ENCODE data around the gene COL6A3. TPM values are rescaled to one million over a fixed set of nuclear protein-coding genes. Genes with fewer than 3 reads are reported as not detected.
A peak's percentile ranks its signal among the peaks of the same experiment; 100 is the strongest.

Gene COL6A3
- total RNA-seq, 2 experiments from 2014 or later: 0.53 to 1.5 TPM

GRCh38 chr2:237336131-237336530, 77.8 kb downstream of the COL6A3 start:
- H3K27me3 Mint-ChIP-seq: no peaks in the 10 kb centered on the region
- no peak for DNase-seq
- no peaks in the 10 kb centered on the region for H3K36me3 Mint-ChIP-seq
- no peak for ATAC-seq
- H3K9me3 Mint-ChIP-seq (ENCODE audit: low read depth): no peaks in the 10 kb centered on the region
- no peaks in the 10 kb centered on the region for H3K4me1 Mint-ChIP-seq
- H3K4me3 Mint-ChIP-seq: no peak overlapping the region
- CTCF ChIA-PET: interaction anchor here (0.6 kb wide), 1 partner anchor 41 kb away, joined by 3 read pairs; no protein-coding TSS in a partner anchor
- no peak overlapping the region for H3K27ac Mint-ChIP-seq

- ATAC-seq (no peak), DNase-seq (no peak)
- no peaks in the 10 kb centered on the region for H3K27me3 Mint-ChIP-seq
- no peak overlapping the region for H3K27ac Mint-ChIP-seq
- no peaks in the 10 kb centered on the region for H3K36me3 Mint-ChIP-seq
- H3K9me3 Mint-ChIP-seq (ENCODE audit: low read depth): no peaks in the 10 kb centered on the region
- CTCF ChIA-PET: no interaction called here
- H3K4me3 Mint-ChIP-seq: no peak overlapping the region
- H3K4me1 Mint-ChIP-seq: no peaks in the 10 kb centered on the region
Observed at GRCh38 chr2:237333748-237334147, 80.2 kb downstream of the COL6A3 start.

- no peaks in the 10 kb centered on the region for H3K36me3 Mint-ChIP-seq
- H3K27me3 Mint-ChIP-seq: no peaks in the 10 kb centered on the region
- no peak overlapping the region for H3K27ac Mint-ChIP-seq
- DNase-seq (no peak), ATAC-seq (no peak)
- CTCF ChIA-PET: no interaction called here
- no peaks in the 10 kb centered on the region for H3K4me1 Mint-ChIP-seq
- H3K9me3 Mint-ChIP-seq (ENCODE audit: low read depth): no peaks in the 10 kb centered on the region
- no peak overlapping the region for H3K4me3 Mint-ChIP-seq
Observed at GRCh38 chr2:237330541-237330940, 83.4 kb downstream of the COL6A3 start.

- no peak for DNase-seq
- CTCF ChIA-PET: no interaction called here
- no peaks in the 10 kb centered on the region for H3K27me3 Mint-ChIP-seq
- no peaks in the 10 kb centered on the region for H3K4me1 Mint-ChIP-seq
- ATAC-seq: no peak
- no peaks in the 10 kb centered on the region for H3K36me3 Mint-ChIP-seq
- H3K4me3 Mint-ChIP-seq: no peak overlapping the region
- H3K9me3 Mint-ChIP-seq (ENCODE audit: low read depth): no peaks in the 10 kb centered on the region
- no peak overlapping the region for H3K27ac Mint-ChIP-seq
Observed at GRCh38 chr2:237327175-237327950, 86.6 kb downstream of the COL6A3 start.

- H3K4me3 Mint-ChIP-seq: no peak overlapping the region
- CTCF ChIA-PET: no interaction called here
- no peak for ATAC-seq
- no peaks in the 10 kb centered on the region for H3K4me1 Mint-ChIP-seq
- no peak overlapping the region for H3K27ac Mint-ChIP-seq
- H3K36me3 Mint-ChIP-seq: no peaks in the 10 kb centered on the region
- no peak for DNase-seq
- no peaks in the 10 kb centered on the region for H3K27me3 Mint-ChIP-seq
- H3K9me3 Mint-ChIP-seq (ENCODE audit: low read depth): no peaks in the 10 kb centered on the region
Observed at GRCh38 chr2:237326266-237327171, 87.4 kb downstream of the COL6A3 start.

- CTCF ChIA-PET: no interaction called here
- no peaks in the 10 kb centered on the region for H3K4me1 Mint-ChIP-seq
- no peaks in the 10 kb centered on the region for H3K36me3 Mint-ChIP-seq
- no peak overlapping the region for H3K4me3 Mint-ChIP-seq
- DNase-seq: no peak
- no peak for ATAC-seq
- H3K9me3 Mint-ChIP-seq (ENCODE audit: low read depth): no peaks in the 10 kb centered on the region
- H3K27ac Mint-ChIP-seq: no peak overlapping the region
- no peaks in the 10 kb centered on the region for H3K27me3 Mint-ChIP-seq
Observed at GRCh38 chr2:237324837-237325236, 89.1 kb downstream of the COL6A3 start.

- H3K36me3 Mint-ChIP-seq: no peaks in the 10 kb centered on the region
- H3K27ac Mint-ChIP-seq: no peak overlapping the region
- H3K4me3 Mint-ChIP-seq: no peak overlapping the region
- H3K27me3 Mint-ChIP-seq: no peaks in the 10 kb centered on the region
- H3K4me1 Mint-ChIP-seq: no peaks in the 10 kb centered on the region
- no peaks in the 10 kb centered on the region for H3K9me3 Mint-ChIP-seq (ENCODE audit: low read depth)
- ATAC-seq: no peak
- CTCF ChIA-PET: no interaction called here
- DNase-seq: no peak
Observed at GRCh38 chr2:237324405-237324831, 89.5 kb downstream of the COL6A3 start.

GRCh38 chr2:237323656-237324055, 90.3 kb downstream of the COL6A3 start:
- H3K27ac Mint-ChIP-seq: no peak overlapping the region
- no peaks in the 10 kb centered on the region for H3K4me1 Mint-ChIP-seq
- CTCF ChIA-PET: no interaction called here
- H3K4me3 Mint-ChIP-seq: no peak overlapping the region
- H3K9me3 Mint-ChIP-seq (ENCODE audit: low read depth): no peaks in the 10 kb centered on the region
- no peak for DNase-seq
- ATAC-seq: no peak
- no peaks in the 10 kb centered on the region for H3K27me3 Mint-ChIP-seq
- H3K36me3 Mint-ChIP-seq: no peaks in the 10 kb centered on the region

GRCh38 chr2:237322564-237322963, 91.4 kb downstream of the COL6A3 start:
- no peak overlapping the region for H3K4me3 Mint-ChIP-seq
- no peak overlapping the region for H3K27ac Mint-ChIP-seq
- ATAC-seq (peak; percentile 30), DNase-seq (no peak)
- H3K36me3 Mint-ChIP-seq: no peaks in the 10 kb centered on the region
- H3K27me3 Mint-ChIP-seq: peaks cover 2% of the 10 kb centered on the region
- H3K4me1 Mint-ChIP-seq: no peaks in the 10 kb centered on the region
- H3K9me3 Mint-ChIP-seq (ENCODE audit: low read depth): no peaks in the 10 kb centered on the region
- CTCF ChIA-PET: no interaction called here

GRCh38 chr2:237321746-237322145, 92.2 kb downstream of the COL6A3 start:
- H3K27me3 Mint-ChIP-seq: peaks cover 10% of the 10 kb centered on the region
- H3K4me1 Mint-ChIP-seq: no peaks in the 10 kb centered on the region
- no peaks in the 10 kb centered on the region for H3K36me3 Mint-ChIP-seq
- no peak overlapping the region for H3K27ac Mint-ChIP-seq
- CTCF ChIA-PET: no interaction called here
- ATAC-seq: no peak
- H3K4me3 Mint-ChIP-seq: no peak overlapping the region
- no peak for DNase-seq
- H3K9me3 Mint-ChIP-seq (ENCODE audit: low read depth): no peaks in the 10 kb centered on the region

- DNase-seq (no peak), ATAC-seq (no peak)
- H3K27me3 Mint-ChIP-seq: peaks cover 10% of the 10 kb centered on the region
- H3K27ac Mint-ChIP-seq: no peak overlapping the region
- H3K4me1 Mint-ChIP-seq: no peaks in the 10 kb centered on the region
- no peak overlapping the region for H3K4me3 Mint-ChIP-seq
- CTCF ChIA-PET: no interaction called here
- H3K9me3 Mint-ChIP-seq (ENCODE audit: low read depth): no peaks in the 10 kb centered on the region
- no peaks in the 10 kb centered on the region for H3K36me3 Mint-ChIP-seq
Observed at GRCh38 chr2:237320801-237321560, 93.0 kb downstream of the COL6A3 start.

- CTCF ChIA-PET: interaction anchor here (0.6 kb wide), 1 partner anchor 9 kb away, joined by 4 read pairs; no protein-coding TSS in a partner anchor
- DNase-seq (no peak), ATAC-seq (no peak)
- no peak overlapping the region for H3K27ac Mint-ChIP-seq
- H3K4me3 Mint-ChIP-seq: no peak overlapping the region
- peaks cover 10% of the 10 kb centered on the region for H3K27me3 Mint-ChIP-seq
- H3K9me3 Mint-ChIP-seq (ENCODE audit: low read depth): no peaks in the 10 kb centered on the region
- H3K36me3 Mint-ChIP-seq: no peaks in the 10 kb centered on the region
- no peaks in the 10 kb centered on the region for H3K4me1 Mint-ChIP-seq
Observed at GRCh38 chr2:237319887-237320286, 94.1 kb downstream of the COL6A3 start.

GRCh38 chr2:237319086-237319820, 94.7 kb downstream of the COL6A3 start:
- ATAC-seq (no peak), DNase-seq (no peak)
- no peaks in the 10 kb centered on the region for H3K9me3 Mint-ChIP-seq (ENCODE audit: low read depth)
- H3K4me1 Mint-ChIP-seq: no peaks in the 10 kb centered on the region
- H3K27me3 Mint-ChIP-seq: peaks cover 10% of the 10 kb centered on the region
- H3K36me3 Mint-ChIP-seq: no peaks in the 10 kb centered on the region
- H3K27ac Mint-ChIP-seq: no peak overlapping the region
- H3K4me3 Mint-ChIP-seq: no peak overlapping the region
- CTCF ChIA-PET: no interaction called here
